GM21390 (cell line): Measurements from ENCODE around the gene PIMREG.
"Not testable (repeated sequence)": the region's sequence is repeated elsewhere in the genome, so short reads cannot be mapped to it uniquely, and the experiment has no call there.

Experiments
- ATAC-seq: cut with Tn5 transposase; IDR thresholded peaks from one replicate; pipeline ENCODE4 v1.9.1; 2021; ENCODE audit not compliant: unreplicated experiment

The PIMREG gene

GRCh38 chr17:6476810-6477179 is 32.5 kb downstream of the PIMREG start:
- ATAC-seq = no peak

GRCh38 chr17:6477831-6478383 is 33.7 kb downstream of the PIMREG start:
- ATAC-seq = no peak

DNA sequence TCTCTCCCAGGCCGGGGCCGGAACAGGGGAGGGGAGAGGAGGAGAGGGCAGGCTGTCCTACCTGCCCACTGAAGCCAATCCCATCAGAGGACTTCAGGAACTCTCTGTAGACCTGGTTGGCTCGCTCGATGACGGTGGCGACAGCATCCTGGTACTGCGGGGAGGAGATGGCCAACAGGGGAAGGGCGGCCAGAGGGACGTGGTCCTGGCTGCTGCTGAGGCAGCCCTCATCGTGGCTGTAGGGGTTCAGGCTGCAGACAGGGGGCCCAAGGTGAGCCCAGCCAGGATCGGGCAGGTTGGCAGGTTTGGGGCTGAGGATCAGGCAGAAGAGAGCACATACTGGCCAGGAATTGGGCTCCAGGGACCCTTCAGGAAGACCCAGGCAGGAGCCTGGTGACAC is 34.2 kb downstream of the PIMREG start:
- ATAC-seq = no peak

DNA sequence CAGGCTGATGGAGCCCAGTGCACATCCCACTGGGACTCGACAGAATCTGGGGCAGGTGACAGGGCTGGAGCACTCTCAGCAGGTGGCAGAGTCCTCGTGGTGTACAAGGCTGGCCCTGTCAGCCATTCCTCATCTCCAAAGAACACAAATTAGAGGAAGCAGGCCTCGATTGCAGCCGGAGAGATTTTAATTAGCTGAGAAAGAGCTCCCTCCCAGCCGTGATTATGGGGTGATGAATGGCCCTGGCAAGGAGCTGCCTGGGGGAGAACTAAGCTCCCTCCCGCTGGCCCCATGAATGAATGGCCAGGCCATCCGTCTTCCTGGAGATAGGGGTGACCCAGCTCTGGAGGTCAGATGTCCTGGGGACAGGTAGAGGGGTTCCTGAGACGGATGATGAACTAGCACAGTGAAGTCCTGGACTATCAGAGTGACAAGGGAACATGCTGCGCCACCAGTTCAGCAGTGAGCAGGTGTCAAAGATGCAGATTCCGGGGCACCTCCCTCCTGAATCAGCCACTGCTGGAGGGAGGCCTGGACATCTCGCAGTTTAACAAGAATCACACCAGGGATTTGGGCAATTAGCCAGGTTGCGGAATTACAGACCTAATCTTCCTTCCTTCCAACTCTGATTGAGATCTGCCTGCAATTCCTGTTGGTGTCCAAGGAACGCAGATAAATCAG is 35.5 kb downstream of the PIMREG start:
- ATAC-seq = no peak

- no peak for ATAC-seq
Observed at GRCh38 chr17:6480303-6480675, 36.0 kb downstream of the PIMREG start.

GRCh38 chr17:6482105-6482455 is 37.8 kb downstream of the PIMREG start:
- no peak for ATAC-seq

- ATAC-seq = not testable (repeated sequence)
Observed at GRCh38 chr17:6482796-6483195, 38.5 kb downstream of the PIMREG start.

DNA sequence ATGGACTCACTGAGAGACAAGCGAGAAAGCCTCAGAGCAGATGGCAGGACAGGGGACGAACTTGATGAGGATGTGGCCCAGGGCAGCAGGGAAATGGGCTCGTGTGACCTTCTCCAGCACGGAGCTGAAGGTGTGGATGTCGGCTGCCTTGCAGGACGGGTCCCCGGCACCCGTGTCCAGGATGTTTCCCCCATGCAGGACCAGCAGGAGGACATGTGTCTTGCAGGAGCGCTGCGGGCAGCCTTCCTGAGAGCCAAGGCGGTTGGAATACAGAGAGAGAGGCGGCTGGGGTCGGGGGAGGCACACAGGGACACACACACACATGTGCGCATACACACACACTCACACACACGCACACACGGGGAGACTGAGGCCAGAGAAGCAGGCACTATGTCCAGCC is 39.3 kb downstream of the PIMREG start:
- no peak for ATAC-seq

GRCh38 chr17:6485646-6486412 is 41.6 kb downstream of the PIMREG start:
- ATAC-seq = no peak

- no peak for ATAC-seq
Observed at GRCh38 chr17:6487251-6488007, 43.2 kb downstream of the PIMREG start.

- no peak for ATAC-seq
Observed at GRCh38 chr17:6488008-6488539, 43.8 kb downstream of the PIMREG start.

GRCh38 chr17:6489016-6489550 is 44.8 kb downstream of the PIMREG start:
- no peak for ATAC-seq

DNA sequence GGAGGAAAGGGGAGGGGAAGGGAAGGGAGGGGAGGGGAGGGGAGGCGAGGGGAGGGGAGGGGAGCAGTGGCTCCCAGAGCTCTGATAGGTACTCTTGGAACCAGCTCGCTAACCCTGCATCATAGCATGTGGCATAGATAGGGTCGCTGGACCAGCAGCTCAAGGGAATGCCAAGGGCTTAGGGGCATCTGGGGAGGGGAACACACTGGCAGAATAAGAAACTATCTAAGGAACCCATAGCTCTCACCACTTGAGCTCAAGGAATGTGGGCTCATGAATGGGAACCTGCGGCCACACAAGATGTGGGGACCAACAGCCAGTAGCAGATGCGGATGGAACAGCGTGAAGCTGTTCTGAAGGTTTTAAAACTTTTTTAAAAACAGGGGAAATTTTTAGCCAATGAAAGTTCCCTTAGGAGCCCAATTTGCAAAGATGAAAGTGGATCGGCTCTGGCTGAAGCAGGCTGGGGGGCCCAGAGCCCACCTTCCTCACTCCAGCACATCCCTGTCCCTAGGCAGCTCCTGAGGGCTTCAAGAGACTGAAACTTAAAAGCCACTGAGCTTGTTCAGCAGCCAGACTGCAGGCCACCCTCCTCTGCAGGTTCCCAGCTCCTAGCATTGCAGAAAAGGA is 46.9 kb downstream of the PIMREG start:
- no peak for ATAC-seq

- no peak for ATAC-seq
Observed at GRCh38 chr17:6492892-6493674, 48.8 kb downstream of the PIMREG start.

DNA sequence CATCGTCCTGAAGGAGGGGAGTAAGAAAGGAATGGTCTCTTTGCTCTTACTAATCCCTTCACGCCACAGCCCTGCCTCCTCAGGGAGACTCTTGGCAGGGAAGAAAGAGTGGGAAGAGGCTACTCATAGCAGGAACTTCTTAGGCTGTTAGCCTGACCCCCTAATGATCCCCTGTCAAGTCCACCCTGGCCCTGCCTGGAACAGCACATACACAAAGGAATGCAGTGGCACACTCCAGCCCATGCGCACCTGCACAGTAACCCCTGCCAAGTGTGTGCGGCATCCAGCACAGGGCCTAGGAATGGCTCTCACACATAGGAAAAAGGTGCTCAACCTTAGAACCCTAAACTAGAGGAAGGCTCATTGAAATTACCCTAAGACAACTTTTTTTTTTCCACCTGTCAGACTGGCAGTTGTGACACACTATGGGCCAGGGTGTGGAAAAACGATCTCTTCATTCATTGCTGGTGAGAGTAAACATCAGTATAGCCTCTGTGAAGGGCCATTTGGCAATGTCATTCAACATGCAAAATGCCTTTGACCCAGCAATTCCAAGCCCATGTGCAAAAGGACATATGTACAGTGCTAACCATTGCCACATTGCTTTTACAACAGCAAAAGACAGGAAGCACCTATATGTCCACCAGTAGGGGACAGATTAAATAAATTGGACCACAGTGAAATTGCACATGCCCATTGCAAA is 50.1 kb downstream of the PIMREG start:
- no peak for ATAC-seq

DNA sequence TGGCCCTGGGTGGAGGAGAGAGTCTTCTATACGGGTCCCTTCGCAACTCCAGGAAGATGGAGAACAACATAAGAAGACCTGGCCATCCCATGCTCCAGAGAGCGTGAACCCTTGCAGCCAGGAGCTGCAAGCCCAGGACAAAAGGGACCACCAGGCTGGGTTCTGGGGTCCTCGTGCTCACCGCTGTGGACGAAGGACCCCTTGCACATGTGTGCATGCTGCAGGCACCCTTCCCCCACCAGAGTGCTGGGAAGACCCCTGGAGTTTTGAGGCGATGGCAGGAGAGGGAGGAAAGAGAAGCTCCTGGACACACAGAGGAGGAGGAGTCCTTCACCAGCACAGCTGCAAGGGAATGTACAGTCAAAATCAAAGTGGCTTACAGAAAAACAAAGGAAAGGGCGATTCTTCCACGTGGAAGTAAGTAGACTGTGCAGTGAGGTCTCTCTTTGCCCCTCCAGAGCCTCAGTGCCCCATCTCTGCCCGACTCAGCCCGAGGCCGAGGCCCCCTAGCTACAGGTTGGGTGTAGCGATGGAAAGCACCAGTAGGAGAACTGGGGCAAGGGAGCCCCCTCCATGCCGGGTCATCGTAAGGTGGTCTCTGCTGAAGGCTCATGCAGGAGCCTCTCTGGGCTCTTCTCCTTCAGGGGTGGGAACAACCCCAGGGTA is 51.3 kb downstream of the PIMREG start:
- no peak for ATAC-seq

DNA sequence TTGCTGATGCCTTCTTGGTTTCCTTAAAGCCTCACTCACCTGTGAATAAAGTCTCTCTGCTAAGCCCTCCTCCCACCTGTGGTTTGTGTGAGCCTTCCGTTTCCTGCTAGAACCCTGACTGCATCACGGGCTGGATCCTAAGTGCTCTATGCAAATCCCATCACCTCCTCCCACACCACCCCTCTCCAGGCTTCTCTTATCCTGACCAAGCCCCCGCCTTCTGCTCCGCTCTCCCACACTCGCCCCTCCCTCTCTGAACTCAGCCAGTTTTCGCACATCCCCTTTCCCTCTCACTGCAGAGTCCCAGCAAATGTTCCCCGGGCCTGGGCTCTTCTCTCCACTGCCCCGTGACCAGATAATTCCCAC is 51.8 kb downstream of the PIMREG start:
- ATAC-seq = no peak

- ATAC-seq = no peak
Observed at GRCh38 chr17:6496640-6497441, 52.6 kb downstream of the PIMREG start.
